NCI-H460 (cell line): ENCODE data around the gene FBP1. TPM values are rescaled to one million over a fixed set of nuclear protein-coding genes. Genes with fewer than 3 reads are reported as not detected.
"Not testable (repeated sequence)": the region's sequence is repeated elsewhere in the genome, so short reads cannot be mapped to it uniquely, and the experiment has no call there.

Experiments
- DNase-seq: peaks from one replicate; pipeline ENCODE4 v3.0.0-alpha.2; 2016; ENCODE audit warnings: low read depth; ENCODE audit errors: extremely low read depth
- total RNA-seq: library from RNA; depleted of rRNA; stranded (reverse); fragments of >200 nt; shearing (Covaris generic); gene quantifications from 2 replicates; pipeline ENCODE4 v1.2.3, GENCODE V29; 2014; rRNA removed

FBP1 gene
- total RNA-seq, 1 experiment from 2014 or later: 0.12 TPM

GRCh38 chr9:94586316-94586715 is 53.0 kb downstream of the FBP1 start:
- no peak for DNase-seq

- DNase-seq: no peak
Measured at GRCh38 chr9:94584555-94584954, 54.8 kb downstream of the FBP1 start.

- DNase-seq: no peak
Measured at GRCh38 chr9:94581728-94582127, 57.6 kb downstream of the FBP1 start.

- DNase-seq: no peak
Measured at GRCh38 chr9:94577571-94577970, 61.7 kb downstream of the FBP1 start.

- no peak for DNase-seq
Measured at GRCh38 chr9:94577036-94577435, 62.3 kb downstream of the FBP1 start.

- no peak for DNase-seq
Measured at GRCh38 chr9:94576131-94576530, 63.2 kb downstream of the FBP1 start.

- no peak for DNase-seq
Measured at GRCh38 chr9:94568972-94569712, 70.2 kb downstream of the FBP1 start.

GRCh38 chr9:94568250-94568889 is 70.9 kb downstream of the FBP1 start:
- DNase-seq: no peak

GRCh38 chr9:94567271-94567670 is 72.0 kb downstream of the FBP1 start:
- DNase-seq: no peak

- DNase-seq: no peak
Measured at GRCh38 chr9:94566550-94566949, 72.8 kb downstream of the FBP1 start.

GRCh38 chr9:94564279-94564678 is 75.0 kb downstream of the FBP1 start:
- DNase-seq: not testable (repeated sequence)

GRCh38 chr9:94563548-94563947 is 75.8 kb downstream of the FBP1 start:
- no peak for DNase-seq

- DNase-seq: no peak
Measured at GRCh38 chr9:94560237-94560636, 79.1 kb downstream of the FBP1 start.

- DNase-seq: no peak
Measured at GRCh38 chr9:94557376-94557775, 81.9 kb downstream of the FBP1 start.

- peak; percentile 86 for DNase-seq
Measured at GRCh38 chr9:94554439-94555331, 84.6 kb downstream of the FBP1 start, which contains the start of gene PCAT7. Gene PCAT7 (plus strand): TSS chr9:94555083.

GRCh38 chr9:94554078-94554438 is 85.3 kb downstream of the FBP1 start:
- no peak for DNase-seq

Other genes with a start within 250 kb of the FBP1 start
- 2.1 and 2.7 TPM in 2 replicates for gene PCAT7, start 84.4 kb downstream of the FBP1 start, total RNA-seq
- not detected in 2 replicates for gene FBP2, start 45.7 kb downstream of the FBP1 start, total RNA-seq
- 27.0 and 30.7 TPM in 2 replicates for gene AOPEP, start 87.2 kb upstream of the FBP1 start, total RNA-seq